H1 (cell line): ENCODE data around the gene MCUB. TPM values are rescaled to one million over a fixed set of nuclear protein-coding genes. Genes with fewer than 3 reads are reported as not detected.

Experiments
- CTCF ChIA-PET: fragments of 300-600 bp; sonication (Branson Sonifier 250); formaldehyde crosslinking; loops from one replicate; lab custom pipeline; 2021; ENCODE audit not compliant: partially characterized antibody; lab: Charles Lee
- POLR2A ChIA-PET: fragments of 300-600 bp; sonication (Branson Sonifier 250); formaldehyde crosslinking; loops from one replicate; lab custom pipeline; 2021; ENCODE audit warnings: inconsistent platforms; ENCODE audit not compliant: partially characterized antibody; lab: Charles Lee
- DNase-seq, 2 experiments: peaks; one replicate each; pipeline versions ENCODE4 v3.0.0 to v3.0.0-alpha.2; 2010 to 2022; ENCODE audit warnings: low spot score in 2 of 2, low read depth in 1 of 2, mixed read lengths in 1 of 2
- FAIRE-seq: peaks from 2 replicates; lab custom pipeline; 2011; peaks lifted over from hg19 to GRCh38; lab: Jason Lieb, UNC
- H2AFZ ChIP-seq: 2 replicates; pipeline ENCODE4 v1.8.1; 2012; ENCODE audit warnings: low read length, inconsistent platforms
- H2AK5ac ChIP-seq: 2 replicates; pipeline ENCODE4 v1.6.1; 2013; ENCODE audit warnings: low read depth, low read length
- H2BK120ac ChIP-seq: replicated peaks from 2 replicates; pipeline ENCODE3; 2013; ENCODE audit warnings: low read depth, low read length, inconsistent platforms
- H2BK12ac ChIP-seq: 2 replicates; pipeline ENCODE4 v1.6.1; 2013; ENCODE audit warnings: low read depth, low read length
- H2BK15ac ChIP-seq: 2 replicates; pipeline ENCODE4 v1.6.1; 2013; ENCODE audit warnings: low read length
- H2BK20ac ChIP-seq: 2 replicates; pipeline ENCODE4 v1.6.1; 2013; ENCODE audit warnings: low read length
- H2BK5ac ChIP-seq: 2 replicates; pipeline ENCODE4 v1.6.1; 2013; ENCODE audit warnings: low read depth, low read length
- H3K14ac ChIP-seq: 2 replicates; pipeline ENCODE4 v1.6.1; 2013; ENCODE audit warnings: inconsistent platforms; ENCODE audit not compliant: insufficient read length
- H3K18ac ChIP-seq: 2 replicates; pipeline ENCODE4 v1.6.1; 2013; ENCODE audit warnings: low read length; ENCODE audit errors: extremely low read depth
- H3K23ac ChIP-seq: 2 replicates; pipeline ENCODE4 v1.6.1; 2013; ENCODE audit warnings: inconsistent platforms; ENCODE audit not compliant: insufficient read length
- H3K23me2 ChIP-seq: 2 replicates; pipeline ENCODE4 v1.6.1; 2013; ENCODE audit warnings: low read depth, low read length
- H3K27ac ChIP-seq: 2 replicates; pipeline ENCODE4 v1.6.1; 2011; ENCODE audit warnings: low read depth, low read length, inconsistent platforms
- H3K27me3 ChIP-seq, 4 experiments: replicated peaks in 1 of 4; 1 replicate in 1 of 4; 2 replicates in 3 of 4; pipeline versions ENCODE4 v1.6.1 to v1.8.1; 2011 to 2013; ENCODE audit warnings: low read length in 3 of 4, mild to moderate bottlenecking in 3 of 4, inconsistent platforms in 2 of 4, mixed read lengths in 2 of 4, moderate library complexity in 1 of 4; ENCODE audit not compliant: control insufficient read depth in 3 of 4, insufficient read depth in 3 of 4; ENCODE audit errors: extremely low read depth in 1 of 4
- H3K36me3 ChIP-seq, 4 experiments: 2 replicates each; pipeline versions ENCODE4 v1.6.1 to v1.8.1; 2011 to 2013; ENCODE audit warnings: mild to moderate bottlenecking in 4 of 4, low read length in 3 of 4, moderate library complexity in 2 of 4, control low read depth in 1 of 4, inconsistent platforms in 1 of 4; ENCODE audit not compliant: insufficient read depth in 4 of 4, control insufficient read depth in 2 of 4
- H3K4ac ChIP-seq: replicated peaks from 2 replicates; pipeline ENCODE3; 2013; ENCODE audit warnings: low read length, low read depth, mixed read lengths, inconsistent platforms; ENCODE audit not compliant: insufficient read length
- H3K4me1 ChIP-seq, 4 experiments: replicated peaks in 1 of 4; 1 replicate in 1 of 4; 2 replicates in 3 of 4; pipeline versions ENCODE4 v1.6.1 to v1.8.1; 2011 to 2013; ENCODE audit warnings: low read length in 3 of 4, inconsistent platforms in 2 of 4, mixed read lengths in 1 of 4; ENCODE audit not compliant: insufficient read depth in 4 of 4, control insufficient read depth in 3 of 4
- H3K4me2 ChIP-seq, 2 experiments: 2 replicates each; pipeline versions ENCODE4 v1.6.1 to v1.8.1; 2011 to 2013; ENCODE audit warnings: low read depth in 2 of 2, low read length in 2 of 2, control low read depth in 1 of 2, inconsistent platforms in 1 of 2, mild to moderate bottlenecking in 1 of 2; ENCODE audit not compliant: insufficient read depth in 1 of 2
- H3K4me3 ChIP-seq, 4 experiments: fragments of 200-600, 300-600 bp in 1 of 4; sonication (generic), shearing (Covaris generic), sonication (Bioruptor Twin) in 1 of 4; 2 replicates each; pipeline versions ENCODE4 v1.5.1 to v1.8.1; 2011 to 2016; ENCODE audit warnings: low read length in 4 of 4, low read depth in 3 of 4, control low read depth in 2 of 4, inconsistent platforms in 2 of 4, mild to moderate bottlenecking in 2 of 4, mixed read lengths in 1 of 4, moderate library complexity in 1 of 4; ENCODE audit not compliant: insufficient read depth in 2 of 4; ENCODE audit errors: extremely low read depth in 1 of 4
- H3K56ac ChIP-seq: replicated peaks from 2 replicates; pipeline ENCODE3; 2013; ENCODE audit warnings: low read depth, mild to moderate bottlenecking, mixed read lengths, low read length, inconsistent platforms; ENCODE audit not compliant: insufficient read length
- H3K79me1 ChIP-seq: 2 replicates; pipeline ENCODE4 v1.6.1; 2013; ENCODE audit warnings: low read depth, low read length, control low read depth
- H3K79me2 ChIP-seq, 2 experiments: 2 replicates each; pipeline versions ENCODE4 v1.6.1 to v1.8.1; 2012 to 2013; ENCODE audit warnings: low read length in 2 of 2, mild to moderate bottlenecking in 2 of 2, inconsistent platforms in 1 of 2; ENCODE audit not compliant: insufficient read depth in 2 of 2, control insufficient read depth in 1 of 2
- H3K9ac ChIP-seq, 4 experiments: replicated peaks in 1 of 4; 1 replicate in 1 of 4; 2 replicates in 3 of 4; pipeline versions ENCODE4 v1.6.1 to v1.8.1; 2011 to 2013; ENCODE audit warnings: low read depth in 3 of 4, low read length in 3 of 4, control low read depth in 2 of 4, mild to moderate bottlenecking in 2 of 4, moderate library complexity in 2 of 4, inconsistent platforms in 1 of 4; ENCODE audit errors: extremely low read depth in 1 of 4
- H3K9me3 ChIP-seq, 2 experiments: 2 replicates each; pipeline versions ENCODE4 v1.6.1 to v1.8.1; 2012 to 2013; ENCODE audit warnings: mild to moderate bottlenecking in 2 of 2, moderate library complexity in 2 of 2, control low read depth in 1 of 2, inconsistent platforms in 1 of 2, low read depth in 1 of 2, low read length in 1 of 2, mixed read lengths in 1 of 2; ENCODE audit not compliant: insufficient read depth in 2 of 2
- H4K20me1 ChIP-seq, 2 experiments: replicated peaks in 1 of 2; 2 replicates each; pipeline versions ENCODE3 to v1.8.1; 2011 to 2013; ENCODE audit warnings: inconsistent platforms in 2 of 2, low read length in 2 of 2, mild to moderate bottlenecking in 1 of 2; ENCODE audit not compliant: insufficient read depth in 2 of 2, control insufficient read depth in 1 of 2
- H4K5ac ChIP-seq: 2 replicates; pipeline ENCODE4 v1.6.1; 2013; ENCODE audit warnings: low read length, low read depth, mixed read lengths, inconsistent platforms; ENCODE audit not compliant: insufficient read length
- H4K8ac ChIP-seq: 2 replicates; pipeline ENCODE4 v1.8.0; 2013; ENCODE audit warnings: mild to moderate bottlenecking, moderate library complexity, low read length, inconsistent platforms; ENCODE audit not compliant: insufficient read depth; ENCODE audit errors: extremely low read depth
- H4K91ac ChIP-seq: replicated peaks from 2 replicates; pipeline ENCODE3; 2013; ENCODE audit warnings: low read length, mixed read lengths, inconsistent platforms; ENCODE audit not compliant: insufficient read length
- CHD1 ChIP-seq: IDR thresholded peaks from 2 replicates; pipeline ENCODE4 v1.6.1; 2012; ENCODE audit warnings: low read depth, low read length, improper control_type of control experiment
- JUN ChIP-seq: IDR thresholded peaks from 2 replicates; pipeline ENCODE4 v1.6.1; 2011; ENCODE audit warnings: low read depth, mild to moderate bottlenecking, improper control_type of control experiment, low read length
- KDM5A ChIP-seq: fragments of 200-600 bp; IDR thresholded peaks from 2 replicates; pipeline ENCODE4 v1.7.1; 2012; ENCODE audit warnings: mild to moderate bottlenecking, low read length, inconsistent platforms, mixed read lengths
- NANOG ChIP-seq: IDR thresholded peaks from 2 replicates; pipeline ENCODE4 v1.6.1; 2011; ENCODE audit warnings: low read length, low read depth, mild to moderate bottlenecking, inconsistent platforms; ENCODE audit not compliant: insufficient read depth, poor library complexity, severe bottlenecking
- YY1 ChIP-seq: IDR thresholded peaks from 2 replicates; pipeline ENCODE4 v1.6.1; 2011; ENCODE audit warnings: low read depth, mild to moderate bottlenecking, low read length
- WGBS, 2 experiments: shearing (Covaris generic) in 1 of 2; methylation state at CpG; one replicate each; pipeline versions ENCODE4 v1.1.6 to v1.1.7; 2013 to 2015; ENCODE audit warnings: low lambda C conversion rate in 2 of 2, mixed read lengths in 2 of 2, inconsistent platforms in 1 of 2, low coverage in 1 of 2, missing lambda C conversion rate in 1 of 2; ENCODE audit not compliant: insufficient replicate concordance in 2 of 2, insufficient coverage in 1 of 2, insufficient read length in 1 of 2; ENCODE audit errors: extremely low coverage in 1 of 2, missing lambda C conversion rate in 1 of 2; 5-methylcytosine and 5-hydroxymethylcytosine counted together
- polyA plus RNA-seq, 7 experiments: library from polyadenylated mRNA; depleted of rRNA in 3 of 7; stranded (reverse) in 5 of 7; unstranded in 2 of 7; fragments of >200 nt in 5 of 7; fragments of 200-250 nt in 2 of 7; gene quantifications; 1 replicate in 5 of 7; 2 replicates in 1 of 7; 4 replicates in 1 of 7; pipeline versions ENCODE4 v1.2.1 to v1.2.3, GENCODE V29; 2011 to 2013; ENCODE audit warnings: missing spikeins in 2 of 7, mixed read lengths in 2 of 7
- total RNA-seq: library from RNA; stranded (reverse); fragmentation: NEBNext Ultra II Directional; extraction: Animal tissue kit (Norgen Biotek cat#: 25700); gene quantifications from 2 replicates; pipeline ENCODE4 v1.2.1, GENCODE V29; 2021

Gene MCUB
- total and polyA plus RNA-seq, 2 of the 8 experiments (the other 6 are each of a cell fraction or from before 2014, with no cell fraction given): 15.2 to 19.4 TPM

GRCh38 chr4:109616243-109616642 lies 56.2 kb downstream of the MCUB start:
- WGBS, 2 experiments: 85% methylated on average over 1 of the region's 1 CpG; no CpG with 5 or more reads in 1 of the 2 experiments
- Histone ChIP-seq H3K79me1 (no peaks in the 10 kb centered on the region; the same call in 1 of the 2 replicates), H3K23ac (no peak overlapping the region)

More at GRCh38 chr4:109616243-109616642, 56.2 kb downstream of the MCUB start:
- no peak overlapping the region for H3K18ac ChIP-seq
- no peak overlapping the region for H2AFZ ChIP-seq
- H3K27me3 ChIP-seq: no peaks in the 10 kb centered on the region
- H3K27ac ChIP-seq: no peak overlapping the region
- POLR2A ChIA-PET: no interaction called here
- no peak overlapping the region for H3K9ac ChIP-seq
- TF ChIP-seq JUN: no peak
- no peak for TF ChIP-seq KDM5A
- no peak for TF ChIP-seq CHD1
- no peak for TF ChIP-seq NANOG
- no peak for TF ChIP-seq YY1
- no peak overlapping the region for H4K8ac ChIP-seq
- no peak overlapping the region for H3K4ac ChIP-seq
- no peak overlapping the region for H2BK5ac ChIP-seq
- no peak overlapping the region for H2BK120ac ChIP-seq
- H2BK20ac ChIP-seq: no peak overlapping the region
- H3K36me3 ChIP-seq: no peaks in the 10 kb centered on the region
- H3K56ac ChIP-seq: no peak overlapping the region
- H2AK5ac ChIP-seq: no peak overlapping the region
- H4K20me1 ChIP-seq: no peaks in the 10 kb centered on the region
- no peak overlapping the region for H3K14ac ChIP-seq
- no peak overlapping the region for H2BK12ac ChIP-seq
- no peak overlapping the region for H4K91ac ChIP-seq
- H3K9me3 ChIP-seq: no peaks in the 10 kb centered on the region
- H2BK15ac ChIP-seq: no peak overlapping the region
- H3K23me2 ChIP-seq: no peaks in the 10 kb centered on the region
- no peak for FAIRE-seq
- DNase-seq: no peak
- H3K4me3 ChIP-seq: no peak overlapping the region
- H3K4me1 ChIP-seq: peaks cover 0 to 3% (median under 1%) of the 10 kb centered on the region in 4 experiments; a peak in 4 of 7 replicates
- no peaks in the 10 kb centered on the region for H3K79me2 ChIP-seq
- H4K5ac ChIP-seq: no peak overlapping the region
- H3K4me2 ChIP-seq: no peak overlapping the region
- CTCF ChIA-PET: interaction anchor here (0.6 to 1.0 kb wide), 3 partner anchors 46 to 1184 kb away, joined by 3 to 8 read pairs (median 5); no protein-coding TSS in a partner anchor
